Adrenal gland (tissue), 12 donors: ENCODE results near the gene SMIM44. TPM values are rescaled to one million over a fixed set of nuclear protein-coding genes. Genes with fewer than 3 reads are reported as not detected.

Experiments used
- DNase-seq, 7 donors: peaks; one replicate each; pipeline ENCODE4 v3.0.0-alpha.2; 2019 to 2020
- H3K27ac ChIP-seq, 5 donors: fragments of 200-600 bp; sonication (generic) in 4 of 5; 1 replicate in 3 of 5; 2 replicates in 2 of 5; pipeline versions ENCODE4 v1.5.1 to v1.8.0; 2016 to 2020; ENCODE audit warnings: mild to moderate bottlenecking in 1 of 5
- H3K27me3 ChIP-seq: fragments of 200-600 bp; 2 replicates; pipeline ENCODE4 v1.8.0; 2021
- H3K36me3 ChIP-seq, 2 donors: fragments of 200-600 bp; replicated peaks in 1 of 2; 1 replicate in 1 of 2; 2 replicates in 1 of 2; pipeline versions ENCODE4 v1.5.1 to v1.8.0; 2018 to 2022
- H3K4me1 ChIP-seq, 2 donors: fragments of 200-600 bp; replicated peaks in 1 of 2; 1 replicate in 1 of 2; 2 replicates in 1 of 2; pipeline versions ENCODE4 v1.5.1 to v1.8.0; 2018 to 2021
- H3K4me3 ChIP-seq, 4 donors: fragments of 200-600 bp; sonication (generic) in 3 of 4; one replicate each; pipeline ENCODE4 v1.5.1; 2016 to 2018
- H3K9me3 ChIP-seq, 3 donors: fragments of 200-600 bp; sonication (generic) in 1 of 3; replicated peaks in 1 of 3; 1 replicate in 2 of 3; 2 replicates in 1 of 3; pipeline versions ENCODE4 v1.5.1 to v1.8.0; 2016 to 2021
- POLR2A ChIP-seq, 2 donors: fragments of 450-650 bp; IDR thresholded peaks; one replicate each; pipeline ENCODE4 v1.6.1; 2017; ENCODE audit warnings: antibody characterized with exemption in 2 of 2, mild to moderate bottlenecking in 2 of 2, moderate library complexity in 1 of 2
- WGBS, 4 donors: extraction: QIAGEN DNeasy Blood & Tissue Kit in 2 of 4; methylation state at CpG; one replicate each; pipeline versions ENCODE4 v1.1.5 to v1.1.7; 2013 to 2017; 5-methylcytosine and 5-hydroxymethylcytosine counted together
- intact Hi-C, 2 donors: fragments of 100-400 bp; cut with DNase I; formaldehyde crosslinking; loops; one replicate each; pipeline versions ENCODE4 v1.14.1 to v1.15.0; 2022 to 2023
- polyA plus RNA-seq, 3 donors: library from polyadenylated mRNA; stranded (reverse); fragments of 200-250 nt in 2 of 3; fragments of 350-450 nt in 1 of 3; fragmentation: Illumina TruSeq in 1 of 3; extraction: RNeasy Lipid Tissue Mini Kit (QIAGEN cat#74804) in 1 of 3; gene quantifications; one replicate each; pipeline ENCODE4 v1.2.3, GENCODE V29; 2013 to 2014
- total RNA-seq, 9 donors: library from RNA; depleted of rRNA in 4 of 9; stranded (reverse); fragments of >200 nt in 4 of 9; fragments of 120-200 nt in 1 of 9; fragmentation: NEBNext Ultra II Directional in 1 of 9; extraction: Animal tissue kit (Norgen Biotek cat#: 25700) in 1 of 9; gene quantifications; one replicate each; pipeline versions ENCODE4 v1.1.0 to v1.2.4, GENCODE V29; 2013 to 2023
- TF ChIP-seq, protein P1 (sequence below), 6 experiments: fragments of 450-650 bp in 4 of 6; fragments of 200-600 bp in 2 of 6; sonication (generic) in 1 of 6; IDR thresholded peaks; 1 replicate in 5 of 6; 2 replicates in 1 of 6; pipeline versions ENCODE4 v1.5.1 to v1.8.0; 2016 to 2021; ENCODE audit warnings: antibody characterized with exemption in 6 of 6, mild to moderate bottlenecking in 2 of 6, moderate library complexity in 1 of 6
- donor health status: healthy with polysubstance abuse.
- donor health status: Bipolar disorder and iron deficiency.
- donor health status: DM: yes; HTN: yes; CAD: no.
- donor health status: DM: no; HTN: no; CAD: no.
- donor health status: DM: no; HTN: no; CAD: no.
- donor health status: DM: yes; HTN: yes; CAD: no.

The SMIM44 gene
- total and polyA plus RNA-seq, 12 donors, result not detected

DNA sequence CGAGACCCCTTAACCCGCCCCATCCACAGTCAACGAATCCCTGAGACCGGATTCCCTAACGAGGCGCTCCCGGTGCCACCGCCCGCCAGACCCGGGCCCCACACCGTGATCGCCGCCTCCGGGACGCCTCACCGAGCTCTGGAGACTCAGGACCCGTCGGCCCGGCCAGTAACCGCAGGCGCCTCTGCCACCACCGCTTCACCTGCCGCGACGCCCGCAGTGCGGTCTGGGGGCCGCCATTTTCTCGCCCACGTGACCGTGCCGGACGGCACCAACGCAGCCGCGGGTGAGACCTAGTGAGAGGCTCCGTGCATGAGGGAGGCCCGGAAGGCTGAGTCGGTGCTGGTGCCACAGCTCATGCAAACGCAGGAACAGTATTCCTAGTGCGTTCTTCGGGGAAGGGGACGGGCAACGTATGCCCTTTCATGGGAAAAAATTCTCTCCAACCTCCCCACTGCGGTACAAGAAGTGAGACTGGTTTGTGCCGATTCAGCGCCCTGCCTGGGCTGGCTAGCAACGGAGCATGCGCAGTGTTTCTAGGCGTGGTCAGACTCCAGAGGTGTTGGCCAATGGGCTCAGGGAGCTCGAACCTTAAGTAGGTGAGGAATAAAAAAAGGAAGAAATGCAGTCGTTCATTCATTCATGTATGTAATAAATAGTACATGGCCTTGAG is 17.3 kb upstream of the SMIM44 start, which contains the start of gene DOHH:
TSS of gene DOHH (minus strand) at position 246 of the 673 bp plus-strand sequence. CDS start 3,860 bp downstream, outside the sequence.
- peak; percentile 44 to 47 for TF ChIP-seq POLR2A (IDR thresholded peaks at IDR 0.05)
- TF ChIP-seq, protein P1, sequence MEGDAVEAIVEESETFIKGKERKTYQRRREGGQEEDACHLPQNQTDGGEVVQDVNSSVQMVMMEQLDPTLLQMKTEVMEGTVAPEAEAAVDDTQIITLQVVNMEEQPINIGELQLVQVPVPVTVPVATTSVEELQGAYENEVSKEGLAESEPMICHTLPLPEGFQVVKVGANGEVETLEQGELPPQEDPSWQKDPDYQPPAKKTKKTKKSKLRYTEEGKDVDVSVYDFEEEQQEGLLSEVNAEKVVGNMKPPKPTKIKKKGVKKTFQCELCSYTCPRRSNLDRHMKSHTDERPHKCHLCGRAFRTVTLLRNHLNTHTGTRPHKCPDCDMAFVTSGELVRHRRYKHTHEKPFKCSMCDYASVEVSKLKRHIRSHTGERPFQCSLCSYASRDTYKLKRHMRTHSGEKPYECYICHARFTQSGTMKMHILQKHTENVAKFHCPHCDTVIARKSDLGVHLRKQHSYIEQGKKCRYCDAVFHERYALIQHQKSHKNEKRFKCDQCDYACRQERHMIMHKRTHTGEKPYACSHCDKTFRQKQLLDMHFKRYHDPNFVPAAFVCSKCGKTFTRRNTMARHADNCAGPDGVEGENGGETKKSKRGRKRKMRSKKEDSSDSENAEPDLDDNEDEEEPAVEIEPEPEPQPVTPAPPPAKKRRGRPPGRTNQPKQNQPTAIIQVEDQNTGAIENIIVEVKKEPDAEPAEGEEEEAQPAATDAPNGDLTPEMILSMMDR (IDR thresholded peaks at IDR 0.05), result no peak
- peak; percentile 94 to 98 (median 96) for DNase-seq
- intact Hi-C loops, result no loop called here
- WGBS, 4 donors, result 0% methylated on average over 9 to 52 of the region's 52 CpGs
- Histone ChIP-seq H3K4me1 (peaks cover 19 to 30% of the 10 kb centered on the region in 2 donors), H3K9me3 (no peaks in the 10 kb centered on the region), H3K27me3 (no peaks in the 10 kb centered on the region), H3K27ac (peak within 1 kb of the TSS; percentile 85 to 97 (median 92)), H3K4me3 (peak within 1 kb of the TSS; percentile 17 to 82 (median 54)), H3K36me3 (peaks cover 0 to 10% of the 10 kb centered on the region in 2 donors)

DNA sequence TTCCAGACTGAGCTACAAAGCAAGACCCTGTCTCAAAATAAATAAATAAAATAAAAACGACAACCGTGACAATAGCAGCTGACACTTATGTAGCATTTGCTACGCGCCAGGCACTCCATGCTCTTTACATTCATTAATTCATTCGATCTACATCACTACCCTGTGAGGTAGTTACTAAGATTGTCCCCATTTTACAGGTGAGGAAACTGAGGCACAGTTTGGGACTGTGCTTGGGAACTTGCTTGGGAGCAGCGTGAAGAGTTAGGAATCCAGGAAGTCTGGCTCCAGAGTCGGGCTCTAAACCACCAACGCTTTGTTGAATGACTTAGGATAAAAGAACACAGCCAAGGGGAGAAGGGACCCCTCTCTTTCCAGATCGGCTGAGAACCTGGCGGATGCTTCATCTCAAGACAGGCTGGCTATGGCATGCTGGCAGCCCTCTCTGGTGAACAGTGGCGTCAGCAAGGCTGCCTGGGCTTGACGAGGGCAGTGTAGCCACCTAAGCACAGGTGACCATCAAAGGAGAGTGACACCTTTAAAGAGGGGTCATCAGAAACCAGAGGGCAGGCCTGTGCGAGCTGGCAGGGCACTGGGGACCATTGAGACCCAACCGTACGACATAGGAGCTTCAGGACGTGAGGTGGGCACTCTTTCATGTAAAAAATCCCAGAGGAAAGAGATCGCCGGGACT is 16.6 kb upstream of the SMIM44 start:
- H3K27me3 ChIP-seq, result no peaks in the 10 kb centered on the region

DNA sequence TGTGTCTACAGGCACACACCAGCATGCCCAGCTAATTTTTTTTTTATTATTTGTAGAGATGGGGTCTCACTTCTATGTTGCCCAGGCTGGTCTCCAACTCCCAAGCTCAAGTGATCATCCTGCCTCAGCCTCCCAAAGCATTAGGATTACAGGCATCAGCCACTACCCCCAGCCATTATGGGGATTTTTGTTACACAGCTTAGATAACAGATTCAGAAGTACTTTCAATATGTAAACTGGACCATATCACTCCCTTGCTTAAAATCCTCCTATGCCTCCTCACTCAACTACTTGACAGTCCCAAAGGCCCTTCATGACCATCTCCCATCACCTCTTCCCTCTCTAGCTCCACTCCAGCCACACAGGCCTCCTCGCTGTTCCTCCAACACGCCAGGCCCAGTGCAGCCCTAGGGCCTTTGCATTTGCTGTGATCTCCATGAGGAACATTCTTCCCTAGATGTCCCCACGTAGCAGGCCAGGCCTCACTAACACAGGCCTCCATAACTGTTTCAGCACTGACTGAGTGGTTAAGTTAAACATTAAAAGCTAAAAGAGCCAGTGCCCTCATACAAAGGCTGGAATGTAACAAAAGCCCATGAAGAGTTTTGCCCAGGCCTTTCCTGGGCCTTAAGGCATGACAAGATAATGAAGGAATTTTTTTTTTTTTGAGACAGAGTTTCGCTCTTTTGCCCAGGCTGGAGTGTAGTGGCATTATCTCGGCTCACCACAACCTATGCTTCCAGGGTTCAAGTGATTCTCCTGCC is 14.7 kb upstream of the SMIM44 start:
- no peak overlapping the region for H3K4me3 ChIP-seq
- H3K36me3 ChIP-seq, result peaks cover 0 to 33% of the 10 kb centered on the region in 2 donors
- no peaks in the 10 kb centered on the region for H3K9me3 ChIP-seq
- no peak for DNase-seq
- WGBS, 4 donors, result 90 to 98% (median 97%) methylated on average over 5 of the region's 5 CpGs
- intact Hi-C loops, result no loop called here
- peaks cover 8 to 19% of the 10 kb centered on the region in 2 donors for H3K4me1 ChIP-seq
- no peaks in the 10 kb centered on the region for H3K27me3 ChIP-seq
- no peak for TF ChIP-seq POLR2A (IDR thresholded peaks at IDR 0.05)
- TF ChIP-seq, protein P1 (IDR thresholded peaks at IDR 0.05), result no peak
- no peak overlapping the region for H3K27ac ChIP-seq

More for the DNA sequence above, 16.6 kb upstream of the SMIM44 start:
- intact Hi-C loops, result no loop called here
- no peaks in the 10 kb centered on the region for H3K9me3 ChIP-seq
- no peak for DNase-seq
- peak overlapping the region in 4 of 5 donors; percentile 85 to 97 (median 94) for H3K27ac ChIP-seq
- H3K4me3 ChIP-seq, result peak overlapping the region; percentile 17 to 82 (median 54)
- H3K36me3 ChIP-seq, result peaks cover 0 to 15% of the 10 kb centered on the region in 2 donors
- peaks cover 14 to 25% of the 10 kb centered on the region in 2 donors for H3K4me1 ChIP-seq
- TF ChIP-seq, protein P1 (IDR thresholded peaks at IDR 0.05), result no peak
- TF ChIP-seq POLR2A (IDR thresholded peaks at IDR 0.05), result no peak
- WGBS, 4 donors, result 22 to 28% (median 24%) methylated on average over 14 to 18 of the region's 18 CpGs
